Activated CD8-positive, alpha-beta memory T cell treated with anti-CD3 and anti-CD28 coated beads for 1 hour (primary cell): Measurements from ENCODE around the gene TBC1D7.

Source experiments
- DNase-seq, 2 donors: peaks; one replicate each; pipeline ENCODE4 v3.0.0-alpha.2; 2020; ENCODE audit warnings: low read depth in 1 of 2; ENCODE audit errors: extremely low read depth in 1 of 2

Gene TBC1D7

GRCh38 chr6:13328076-13328874, at the start of gene TBC1D7:
TSS of gene TBC1D7 (minus strand) at chr6:13328537. CDS start at chr6:13326898, 1,639 bp downstream.
- DNase-seq = peak; percentile 72 to 89

GRCh38 chr6:13377054-13377758, 48.9 kb upstream of the TBC1D7 start:
- no peak for DNase-seq

GRCh38 chr6:13375360-13375878, 47.1 kb upstream of the TBC1D7 start:
- DNase-seq = no peak

GRCh38 chr6:13373919-13374318, 45.6 kb upstream of the TBC1D7 start:
- DNase-seq = no peak

- DNase-seq = no peak
Observed at GRCh38 chr6:13373488-13373886, 45.1 kb upstream of the TBC1D7 start.

- DNase-seq = no peak
Observed at GRCh38 chr6:13372688-13373487, 44.6 kb upstream of the TBC1D7 start.

- DNase-seq = no peak
Observed at GRCh38 chr6:13372076-13372475, 43.7 kb upstream of the TBC1D7 start.

GRCh38 chr6:13371421-13372072, 43.2 kb upstream of the TBC1D7 start:
- no peak for DNase-seq

- DNase-seq = no peak
Observed at GRCh38 chr6:13370623-13371022, 42.3 kb upstream of the TBC1D7 start.

GRCh38 chr6:13369591-13369990, 41.3 kb upstream of the TBC1D7 start:
- DNase-seq = no peak

GRCh38 chr6:13368731-13369115, 40.4 kb upstream of the TBC1D7 start:
- DNase-seq = no peak

GRCh38 chr6:13368079-13368730, 39.9 kb upstream of the TBC1D7 start:
- DNase-seq = no peak

- no peak for DNase-seq
Observed at GRCh38 chr6:13367396-13367795, 39.1 kb upstream of the TBC1D7 start.

- DNase-seq = no peak
Observed at GRCh38 chr6:13365320-13365719, 37.0 kb upstream of the TBC1D7 start.

- no peak for DNase-seq
Observed at GRCh38 chr6:13364842-13365241, 36.5 kb upstream of the TBC1D7 start.

- no peak for DNase-seq
Observed at GRCh38 chr6:13362412-13362811, 34.1 kb upstream of the TBC1D7 start.

GRCh38 chr6:13360671-13361540, 32.6 kb upstream of the TBC1D7 start:
- no peak for DNase-seq

GRCh38 chr6:13359287-13359686, 30.9 kb upstream of the TBC1D7 start:
- DNase-seq = no peak

- DNase-seq = no peak
Observed at GRCh38 chr6:13358511-13358910, 30.2 kb upstream of the TBC1D7 start.
